ENCODE results near the gene RNF180. TPM values are rescaled to one million over a fixed set of nuclear protein-coding genes. Genes with fewer than 3 reads are reported as not detected.

The RNF180 gene
- total and polyA plus RNA-seq, 8 donors = 1.2 to 15.4 (median 4.2) TPM

DNA sequence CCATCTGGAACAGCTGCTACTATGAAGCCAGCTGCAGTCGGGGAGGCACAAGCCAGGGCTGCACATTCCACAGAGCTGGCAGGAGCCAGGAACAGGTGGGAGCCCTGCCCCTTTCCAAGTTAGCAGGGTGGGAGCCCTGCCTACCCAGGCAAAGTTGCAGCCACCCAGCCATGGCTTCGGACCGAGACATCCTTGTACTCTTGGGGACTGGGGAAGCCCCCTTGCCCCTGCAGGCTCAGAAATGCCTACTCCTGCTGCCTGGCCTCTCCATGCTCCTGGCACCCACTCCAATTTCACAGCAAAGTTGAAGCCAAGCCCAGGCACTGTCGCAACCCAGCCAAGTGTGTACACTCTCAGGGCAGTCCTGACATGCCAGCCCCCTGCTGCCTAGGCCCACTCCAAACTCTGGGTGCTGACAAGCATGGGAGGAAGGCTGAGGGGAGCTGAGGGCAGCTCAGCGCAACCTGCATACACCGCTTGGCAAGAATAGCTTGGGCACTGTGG, 165.1 kb downstream of the RNF180 start:
- DNase-seq = no peak
- peaks cover 0 to 29% (median 22%) of the 10 kb centered on the region in 4 donors for H3K36me3 ChIP-seq

GRCh38 chr5:64331597-64332277, 166.1 kb downstream of the RNF180 start:
- Histone ChIP-seq H3K4me1 (no peaks in the 10 kb centered on the region), H3K36me3 (peaks cover 0 to 26% (median 19%) of the 10 kb centered on the region in 4 donors), H3K9me3 (peaks cover 0 to 8% (median 0%) of the 10 kb centered on the region in 4 donors), H3K27me3 (no peaks in the 10 kb centered on the region), H3K4me3 (no peak overlapping the region), H3K27ac (no peak overlapping the region)
- DNase-seq = peak in 1 of 2 donors; percentile 73
- TF ChIP-seq, protein P1, sequence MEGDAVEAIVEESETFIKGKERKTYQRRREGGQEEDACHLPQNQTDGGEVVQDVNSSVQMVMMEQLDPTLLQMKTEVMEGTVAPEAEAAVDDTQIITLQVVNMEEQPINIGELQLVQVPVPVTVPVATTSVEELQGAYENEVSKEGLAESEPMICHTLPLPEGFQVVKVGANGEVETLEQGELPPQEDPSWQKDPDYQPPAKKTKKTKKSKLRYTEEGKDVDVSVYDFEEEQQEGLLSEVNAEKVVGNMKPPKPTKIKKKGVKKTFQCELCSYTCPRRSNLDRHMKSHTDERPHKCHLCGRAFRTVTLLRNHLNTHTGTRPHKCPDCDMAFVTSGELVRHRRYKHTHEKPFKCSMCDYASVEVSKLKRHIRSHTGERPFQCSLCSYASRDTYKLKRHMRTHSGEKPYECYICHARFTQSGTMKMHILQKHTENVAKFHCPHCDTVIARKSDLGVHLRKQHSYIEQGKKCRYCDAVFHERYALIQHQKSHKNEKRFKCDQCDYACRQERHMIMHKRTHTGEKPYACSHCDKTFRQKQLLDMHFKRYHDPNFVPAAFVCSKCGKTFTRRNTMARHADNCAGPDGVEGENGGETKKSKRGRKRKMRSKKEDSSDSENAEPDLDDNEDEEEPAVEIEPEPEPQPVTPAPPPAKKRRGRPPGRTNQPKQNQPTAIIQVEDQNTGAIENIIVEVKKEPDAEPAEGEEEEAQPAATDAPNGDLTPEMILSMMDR (IDR thresholded peaks at IDR 0.05) = no peak
- TF ChIP-seq POLR2AphosphoS5 (IDR thresholded peaks at IDR 0.05) = no peak
- no peak for TF ChIP-seq EP300 (IDR thresholded peaks at IDR 0.05)
- no peak for TF ChIP-seq POLR2A (IDR thresholded peaks at IDR 0.05)
- intact Hi-C loops (cut with DNase I; ENCODE audit: low total_unique reads) = no loop called here
- WGBS, 5 donors = 68 to 79% (median 73%) methylated on average over 9 of the region's 9 CpGs

More for the DNA sequence above, 165.1 kb downstream of the RNF180 start:
- no peak overlapping the region for H3K27ac ChIP-seq
- TF ChIP-seq, protein P1 (IDR thresholded peaks at IDR 0.05) = no peak
- no peak for TF ChIP-seq POLR2A (IDR thresholded peaks at IDR 0.05)
- no peak for TF ChIP-seq POLR2AphosphoS5 (IDR thresholded peaks at IDR 0.05)
- TF ChIP-seq EP300 (IDR thresholded peaks at IDR 0.05) = no peak
- H3K27me3 ChIP-seq = no peaks in the 10 kb centered on the region
- peaks cover 0 to 16% (median 0%) of the 10 kb centered on the region in 4 donors for H3K9me3 ChIP-seq
- H3K4me1 ChIP-seq = no peaks in the 10 kb centered on the region
- intact Hi-C loops (cut with DNase I; ENCODE audit: low total_unique reads) = no loop called here
- H3K4me3 ChIP-seq = no peak overlapping the region
- WGBS, 5 donors = 84 to 97% (median 87%) methylated on average over 4 to 6 of the region's 6 CpGs

- TF ChIP-seq POLR2A (IDR thresholded peaks at IDR 0.05) (no peak), POLR2AphosphoS5 (IDR thresholded peaks at IDR 0.05) (no peak), EP300 (IDR thresholded peaks at IDR 0.05) (no peak)
- TF ChIP-seq, protein P1 (IDR thresholded peaks at IDR 0.05) = no peak
- no peak for DNase-seq
- Histone ChIP-seq H3K27ac (no peak overlapping the region), H3K4me1 (no peaks in the 10 kb centered on the region), H3K27me3 (no peaks in the 10 kb centered on the region), H3K36me3 (peaks cover 0 to 23% (median 18%) of the 10 kb centered on the region in 4 donors), H3K4me3 (no peak overlapping the region), H3K9me3 (no peaks in the 10 kb centered on the region)
- WGBS, 5 donors = 70 to 93% (median 81%) methylated on average over 2 of the region's 2 CpGs
- intact Hi-C loops (cut with DNase I; ENCODE audit: low total_unique reads) = no loop called here
Measured at GRCh38 chr5:64333886-64334285, 168.2 kb downstream of the RNF180 start.

DNA sequence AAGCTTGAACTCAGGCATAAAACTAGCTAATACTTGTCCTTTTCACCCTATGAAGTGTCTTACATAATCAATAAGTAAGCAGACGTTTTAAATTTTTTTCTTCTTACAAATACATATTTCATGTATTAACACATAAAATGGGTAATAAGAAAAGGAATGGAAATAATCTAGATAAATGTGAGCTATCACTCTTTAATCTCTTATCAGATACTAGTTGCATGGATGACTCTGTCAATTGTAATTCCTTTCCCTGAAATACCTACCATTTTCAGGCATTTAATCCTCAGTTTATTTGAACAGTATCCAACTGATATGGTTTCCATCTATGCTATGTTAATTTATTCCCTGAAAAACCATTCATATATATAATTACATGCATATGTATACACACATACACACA, 174.1 kb downstream of the RNF180 start:
- H3K4me1 ChIP-seq = no peaks in the 10 kb centered on the region
- H3K36me3 ChIP-seq = no peaks in the 10 kb centered on the region
- no peak overlapping the region for H3K27ac ChIP-seq
- intact Hi-C loops (cut with DNase I; ENCODE audit: low total_unique reads) = no loop called here
- H3K4me3 ChIP-seq = no peak overlapping the region
- TF ChIP-seq, protein P1 (IDR thresholded peaks at IDR 0.05) = no peak
- no peak for TF ChIP-seq EP300 (IDR thresholded peaks at IDR 0.05)
- no peak for TF ChIP-seq POLR2AphosphoS5 (IDR thresholded peaks at IDR 0.05)
- TF ChIP-seq POLR2A (IDR thresholded peaks at IDR 0.05) = no peak
- peaks cover 0 to 5% (median 2%) of the 10 kb centered on the region in 4 donors for H3K9me3 ChIP-seq
- DNase-seq = no peak
- WGBS, 5 donors = 71 to 90% (median 75%) methylated on average over 1 of the region's 1 CpG
- no peaks in the 10 kb centered on the region for H3K27me3 ChIP-seq
